Left lung (tissue), 10 donors: ENCODE results near the gene KRT3. TPM values are rescaled to one million over a fixed set of nuclear protein-coding genes. Genes with fewer than 3 reads are reported as not detected.

Experiments used
- ATAC-seq: fragments of 200-7000 bp; cut with Tn5 transposase; one replicate; pipeline ENCODE4 v1.9.1; 2020; ENCODE audit warnings: moderate library complexity
- DNase-seq, 4 donors: peaks; one replicate each; pipeline ENCODE4 v3.0.0-alpha.2; 2013 to 2020
- H3K27ac ChIP-seq, 2 donors: fragments of 200-600 bp; sonication (generic) in 1 of 2; one replicate each; pipeline versions ENCODE4 v1.5.0 to v1.8.0; 2020 to 2021
- H3K27me3 ChIP-seq, 2 donors: fragments of 200-600 bp; sonication (generic) in 1 of 2; one replicate each; pipeline versions ENCODE4 v1.5.0 to v1.8.0; 2020 to 2021
- H3K36me3 ChIP-seq, 2 donors: fragments of 200-600 bp; sonication (generic) in 1 of 2; one replicate each; pipeline versions ENCODE4 v1.5.0 to v1.8.0; 2020 to 2021
- H3K4me1 ChIP-seq, 2 donors: fragments of 200-600 bp; one replicate each; pipeline ENCODE4 v1.8.0; 2021
- H3K4me3 ChIP-seq, 2 donors: fragments of 200-600 bp; sonication (generic) in 1 of 2; one replicate each; pipeline versions ENCODE4 v1.5.0 to v1.8.0; 2020 to 2021; ENCODE audit warnings: mild to moderate bottlenecking in 1 of 2
- H3K9me3 ChIP-seq, 2 donors: fragments of 200-600 bp; sonication (generic) in 1 of 2; one replicate each; pipeline versions ENCODE4 v1.5.0 to v1.8.0; 2020 to 2021
- CTCF ChIP-seq, 2 donors: fragments of 200-600 bp; sonication (generic) in 1 of 2; IDR thresholded peaks; one replicate each; pipeline versions ENCODE4 v1.5.0 to v1.8.0; 2021; ENCODE audit warnings: antibody characterized with exemption in 2 of 2
- intact Hi-C, 2 donors: fragments of 100-400 bp; cut with DNase I; formaldehyde crosslinking; loops; one replicate each; pipeline versions ENCODE4 v1.11.2 to v1.14.2; 2022
- polyA plus RNA-seq, 6 donors: library from polyadenylated mRNA; unstranded; fragments of 120-200 nt; gene quantifications; one replicate each; pipeline ENCODE4 v1.2.1, GENCODE V29; 2013; ENCODE audit not compliant: insufficient read length in 6 of 6
- total RNA-seq, 2 donors: library from RNA; stranded (reverse); fragmentation: NEBNext Ultra II Directional; extraction: Animal tissue kit (Norgen Biotek cat#: 25700); gene quantifications; one replicate each; pipeline ENCODE4 v1.2.1, GENCODE V29; 2021
- donor health status: DM: no; HTN: yes; CAD: no.
- donor health status: DM: no; HTN: no; CAD: no.

Gene KRT3
- total and polyA plus RNA-seq, 8 donors = not detected

GRCh38 chr12:52820521-52820920 lies 24.6 kb upstream of the KRT3 start:
- Histone ChIP-seq H3K4me3 (no peak overlapping the region), H3K4me1 (no peaks in the 10 kb centered on the region), H3K27ac (no peak overlapping the region), H3K27me3 (peaks cover 0 to 85% of the 10 kb centered on the region in 2 donors), H3K9me3 (no peaks in the 10 kb centered on the region), H3K36me3 (no peaks in the 10 kb centered on the region)
- DNase-seq (no peak), ATAC-seq (no peak)
- intact Hi-C loops = no loop called here
- no peak for TF ChIP-seq CTCF (IDR thresholded peaks at IDR 0.05)

GRCh38 chr12:52819731-52820510 lies 24.0 kb upstream of the KRT3 start:
- H3K4me3 ChIP-seq = no peak overlapping the region
- no peak for ATAC-seq
- H3K27ac ChIP-seq = no peak overlapping the region
- DNase-seq = no peak
- peaks cover under 1 to 4% of the 10 kb centered on the region in 2 donors for H3K4me1 ChIP-seq
- intact Hi-C loops = no loop called here
- H3K27me3 ChIP-seq = peaks cover 0 to 85% of the 10 kb centered on the region in 2 donors
- H3K36me3 ChIP-seq = no peaks in the 10 kb centered on the region
- H3K9me3 ChIP-seq = no peaks in the 10 kb centered on the region
- TF ChIP-seq CTCF (IDR thresholded peaks at IDR 0.05) = no peak

- DNase-seq (no peak), ATAC-seq (no peak)
- no peak overlapping the region for H3K4me3 ChIP-seq
- no peaks in the 10 kb centered on the region for H3K9me3 ChIP-seq
- peaks cover 10 to 14% of the 10 kb centered on the region in 2 donors for H3K4me1 ChIP-seq
- no peak overlapping the region for H3K27ac ChIP-seq
- intact Hi-C loops = no loop called here
- peaks cover 0 to 78% of the 10 kb centered on the region in 2 donors for H3K27me3 ChIP-seq
- H3K36me3 ChIP-seq = no peaks in the 10 kb centered on the region
- TF ChIP-seq CTCF (IDR thresholded peaks at IDR 0.05) = no peak
These were observed 23.0 kb upstream of the KRT3 start for GRCh38 chr12:52818887-52819420.

- peaks cover 0 to 80% of the 10 kb centered on the region in 2 donors for H3K27me3 ChIP-seq
- ATAC-seq (no peak), DNase-seq (peak in 1 of 4 donors; percentile 59)
- no peak for TF ChIP-seq CTCF (IDR thresholded peaks at IDR 0.05)
- no peak overlapping the region for H3K4me3 ChIP-seq
- no peak overlapping the region for H3K27ac ChIP-seq
- no peaks in the 10 kb centered on the region for H3K9me3 ChIP-seq
- peaks cover 12 to 16% of the 10 kb centered on the region in 2 donors for H3K4me1 ChIP-seq
- no peaks in the 10 kb centered on the region for H3K36me3 ChIP-seq
- intact Hi-C loops = no loop called here
These were observed 22.5 kb upstream of the KRT3 start for GRCh38 chr12:52818388-52818787.

- Histone ChIP-seq H3K27ac (no peak overlapping the region), H3K27me3 (peaks cover 0 to 82% of the 10 kb centered on the region in 2 donors), H3K9me3 (no peaks in the 10 kb centered on the region), H3K4me3 (no peak overlapping the region), H3K36me3 (no peaks in the 10 kb centered on the region), H3K4me1 (peaks cover 12 to 16% of the 10 kb centered on the region in 2 donors)
- DNase-seq = no peak
- intact Hi-C loops = no loop called here
- no peak for TF ChIP-seq CTCF (IDR thresholded peaks at IDR 0.05)
- no peak for ATAC-seq
These were observed 21.9 kb upstream of the KRT3 start for GRCh38 chr12:52817699-52818238.
